PFSK-1 (cell line): ENCODE measurements around the gene NR3C2. TPM values are rescaled to one million over a fixed set of nuclear protein-coding genes. Genes with fewer than 3 reads are reported as not detected.

ENCODE experiments used
- FOXP2 ChIP-seq: optimal IDR thresholded peaks from 2 replicates; pipeline ENCODE3; 2011; ENCODE audit warnings: borderline replicate concordance, control low read depth, inconsistent platforms; ENCODE audit not compliant: insufficient read depth; ENCODE audit errors: extremely low read length, extremely low read depth
- POLR2AphosphoS5 ChIP-seq: IDR thresholded peaks from 2 replicates; pipeline ENCODE4 v1.6.1; 2012; ENCODE audit warnings: low read depth, mild to moderate bottlenecking, control low read depth, low read length, moderate library complexity
- SIN3A ChIP-seq: IDR thresholded peaks from 2 replicates; pipeline ENCODE4 v1.6.1; 2012; ENCODE audit warnings: mild to moderate bottlenecking, low read length, moderate library complexity, borderline replicate concordance; ENCODE audit not compliant: insufficient read depth
- TAF1 ChIP-seq: IDR thresholded peaks from 2 replicates; pipeline ENCODE4 v1.6.1; 2012; ENCODE audit warnings: low read length, control low read depth, borderline replicate concordance; ENCODE audit not compliant: insufficient read depth
- polyA plus RNA-seq: library from polyadenylated mRNA; unstranded; fragments of >200 nt; gene quantifications from one replicate; pipeline ENCODE4 v1.2.1, GENCODE V29; 2012; ENCODE audit warnings: low read depth, missing spikeins; ENCODE audit not compliant: insufficient read length
- TF ChIP-seq, protein P1 (sequence below), 2 experiments: IDR thresholded peaks; 2 replicates each; pipeline versions ENCODE4 v1.6.1 to v1.8.0; 2011 to 2012; ENCODE audit warnings: low read depth in 2 of 2, low read length in 2 of 2, control low read depth in 1 of 2, inconsistent platforms in 1 of 2, mild to moderate bottlenecking in 1 of 2, moderate library complexity in 1 of 2; ENCODE audit not compliant: insufficient read depth in 1 of 2

Gene NR3C2
- not detected for polyA plus RNA-seq

DNA sequence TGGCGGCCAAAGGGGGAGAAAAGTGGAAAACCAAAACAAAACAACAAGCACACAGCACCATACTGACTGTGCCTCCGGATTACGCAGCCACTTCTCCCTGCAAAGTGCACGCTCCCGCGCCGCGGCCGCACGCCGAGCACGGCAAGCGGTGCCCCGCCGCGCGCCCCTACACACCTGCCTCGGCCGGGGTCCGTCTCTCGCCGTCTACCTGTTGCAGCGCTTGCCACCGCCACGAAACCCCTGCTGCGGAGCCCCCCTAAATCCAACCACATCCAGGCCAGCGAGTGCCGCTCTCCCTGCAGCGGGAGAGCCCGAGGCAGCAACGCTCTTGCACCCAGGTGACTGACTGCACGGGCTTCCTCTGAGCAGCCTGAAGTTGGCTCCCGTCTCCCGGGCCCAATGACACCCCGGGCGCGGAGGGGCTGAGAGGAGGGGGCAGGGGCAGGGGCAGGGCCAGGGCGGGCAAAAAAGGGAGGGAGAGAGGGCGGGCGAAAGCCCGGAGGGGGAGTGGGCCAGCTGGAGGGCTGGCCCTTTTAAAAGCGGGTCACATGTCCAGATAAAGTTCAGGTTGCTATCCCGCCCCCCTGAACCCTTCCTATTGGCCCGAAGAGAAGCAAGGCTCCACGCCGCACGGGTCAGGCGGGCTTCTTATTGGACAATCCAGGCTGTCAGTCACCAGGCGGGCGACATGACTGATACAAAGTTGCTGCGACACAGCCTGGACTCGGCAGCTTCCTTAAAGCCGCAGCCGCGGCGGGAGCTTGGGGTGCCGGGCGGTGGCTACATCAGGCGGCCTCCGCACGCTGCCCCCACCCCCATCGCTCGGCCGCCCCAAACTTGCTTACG lies at the start of gene NR3C2:
TSS of gene NR3C2 (minus strand) at position 429 of the 846 bp plus-strand sequence.
- TF ChIP-seq POLR2AphosphoS5: no peak
- TF ChIP-seq SIN3A: no peak
- TF ChIP-seq FOXP2: no peak
- no peak for TF ChIP-seq TAF1
- TF ChIP-seq, protein P1, sequence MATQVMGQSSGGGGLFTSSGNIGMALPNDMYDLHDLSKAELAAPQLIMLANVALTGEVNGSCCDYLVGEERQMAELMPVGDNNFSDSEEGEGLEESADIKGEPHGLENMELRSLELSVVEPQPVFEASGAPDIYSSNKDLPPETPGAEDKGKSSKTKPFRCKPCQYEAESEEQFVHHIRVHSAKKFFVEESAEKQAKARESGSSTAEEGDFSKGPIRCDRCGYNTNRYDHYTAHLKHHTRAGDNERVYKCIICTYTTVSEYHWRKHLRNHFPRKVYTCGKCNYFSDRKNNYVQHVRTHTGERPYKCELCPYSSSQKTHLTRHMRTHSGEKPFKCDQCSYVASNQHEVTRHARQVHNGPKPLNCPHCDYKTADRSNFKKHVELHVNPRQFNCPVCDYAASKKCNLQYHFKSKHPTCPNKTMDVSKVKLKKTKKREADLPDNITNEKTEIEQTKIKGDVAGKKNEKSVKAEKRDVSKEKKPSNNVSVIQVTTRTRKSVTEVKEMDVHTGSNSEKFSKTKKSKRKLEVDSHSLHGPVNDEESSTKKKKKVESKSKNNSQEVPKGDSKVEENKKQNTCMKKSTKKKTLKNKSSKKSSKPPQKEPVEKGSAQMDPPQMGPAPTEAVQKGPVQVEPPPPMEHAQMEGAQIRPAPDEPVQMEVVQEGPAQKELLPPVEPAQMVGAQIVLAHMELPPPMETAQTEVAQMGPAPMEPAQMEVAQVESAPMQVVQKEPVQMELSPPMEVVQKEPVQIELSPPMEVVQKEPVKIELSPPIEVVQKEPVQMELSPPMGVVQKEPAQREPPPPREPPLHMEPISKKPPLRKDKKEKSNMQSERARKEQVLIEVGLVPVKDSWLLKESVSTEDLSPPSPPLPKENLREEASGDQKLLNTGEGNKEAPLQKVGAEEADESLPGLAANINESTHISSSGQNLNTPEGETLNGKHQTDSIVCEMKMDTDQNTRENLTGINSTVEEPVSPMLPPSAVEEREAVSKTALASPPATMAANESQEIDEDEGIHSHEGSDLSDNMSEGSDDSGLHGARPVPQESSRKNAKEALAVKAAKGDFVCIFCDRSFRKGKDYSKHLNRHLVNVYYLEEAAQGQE (IDR thresholded peaks at IDR 0.05; ENCODE audit: insufficient read depth in 1 of 2, low read depth in 2 of 2, low read length in 2 of 2): no peak

DNA sequence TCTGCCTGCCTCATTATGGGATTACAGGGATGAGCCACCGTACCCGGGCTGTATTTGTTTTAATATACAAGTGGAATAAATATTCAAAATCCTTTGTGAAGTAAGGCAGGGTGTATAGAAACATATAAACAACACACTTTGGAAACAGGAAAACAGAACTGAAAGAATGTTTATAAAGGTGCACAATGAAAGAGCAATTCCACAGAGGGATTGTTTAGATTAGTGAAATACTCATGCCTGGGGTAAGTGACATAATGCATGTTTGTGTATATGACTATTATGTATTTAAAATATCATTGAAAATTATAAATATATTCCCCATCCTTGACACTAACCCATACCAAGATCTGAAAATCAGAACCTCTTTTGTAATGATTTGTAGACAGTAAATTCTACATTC lies 45.0 kb upstream of the NR3C2 start:
- no peak for TF ChIP-seq TAF1
- no peak for TF ChIP-seq SIN3A

DNA sequence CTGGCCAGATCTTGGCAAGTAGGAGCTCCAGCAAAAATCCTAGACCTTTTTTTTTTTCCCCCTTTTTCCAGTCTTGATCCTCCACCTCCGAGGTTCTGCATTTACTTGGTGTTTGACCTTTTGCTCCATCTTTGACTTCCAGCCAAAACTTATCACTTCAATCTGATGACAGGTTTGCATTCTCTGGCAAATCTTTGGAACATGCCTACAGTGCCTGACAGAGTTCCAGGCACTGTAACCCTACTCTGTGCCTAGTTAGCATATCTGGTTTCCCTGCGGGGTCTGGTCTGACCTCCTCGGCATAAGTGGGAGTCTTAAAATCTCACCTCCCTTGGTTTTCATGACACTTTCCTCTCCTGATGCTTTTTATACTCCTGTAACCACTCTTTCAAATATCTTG lies 39.4 kb upstream of the NR3C2 start:
- TF ChIP-seq FOXP2: no peak
- TF ChIP-seq POLR2AphosphoS5: no peak
- TF ChIP-seq TAF1: no peak
- TF ChIP-seq SIN3A: no peak
- TF ChIP-seq, protein P1 (IDR thresholded peaks at IDR 0.05; ENCODE audit: insufficient read depth in 1 of 2, low read depth in 2 of 2, low read length in 2 of 2): no peak

DNA sequence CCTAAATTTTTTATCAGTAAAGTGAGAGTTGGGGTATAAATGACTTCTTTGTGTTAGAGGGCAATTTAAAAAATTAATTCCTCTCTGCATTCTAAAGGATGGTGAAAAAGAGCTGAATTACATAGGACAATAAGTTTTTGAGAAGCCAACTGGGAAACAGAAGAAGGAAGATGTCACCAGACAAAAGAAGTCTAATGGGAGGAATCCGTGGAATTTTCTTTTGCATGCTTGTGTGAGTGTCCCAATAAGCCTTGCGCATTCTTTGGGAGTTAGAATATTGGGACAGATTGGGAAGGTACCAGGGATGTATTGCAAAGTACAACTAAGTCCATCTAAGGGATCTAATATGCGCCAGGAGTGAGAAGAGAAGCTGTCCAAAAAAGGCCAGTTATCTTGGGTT lies 35.1 kb upstream of the NR3C2 start:
- TF ChIP-seq TAF1 (no peak), POLR2AphosphoS5 (no peak)

DNA sequence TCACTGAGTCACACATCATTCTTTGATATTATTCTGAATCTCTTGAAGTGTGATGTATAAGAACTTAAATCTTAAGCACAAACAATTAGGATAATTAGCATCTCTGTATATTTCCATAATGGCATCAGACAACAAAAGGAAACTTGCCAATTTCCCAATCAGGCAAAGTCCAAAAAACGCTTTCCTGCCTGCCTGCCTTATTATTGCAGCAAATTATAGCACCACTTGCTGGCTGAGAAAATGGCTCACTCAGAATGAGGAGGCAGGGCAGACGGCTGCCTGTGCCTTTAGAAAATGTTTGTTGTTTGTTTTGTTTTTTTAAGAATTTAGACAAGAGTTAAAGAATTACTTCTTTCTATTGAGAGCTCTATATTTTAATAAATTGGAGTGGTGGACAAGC lies 27.7 kb upstream of the NR3C2 start:
- TF ChIP-seq SIN3A (no peak), FOXP2 (no peak), TAF1 (no peak), POLR2AphosphoS5 (no peak)
- TF ChIP-seq, protein P1 (IDR thresholded peaks at IDR 0.05; ENCODE audit: insufficient read depth in 1 of 2, low read depth in 2 of 2, low read length in 2 of 2): no peak

DNA sequence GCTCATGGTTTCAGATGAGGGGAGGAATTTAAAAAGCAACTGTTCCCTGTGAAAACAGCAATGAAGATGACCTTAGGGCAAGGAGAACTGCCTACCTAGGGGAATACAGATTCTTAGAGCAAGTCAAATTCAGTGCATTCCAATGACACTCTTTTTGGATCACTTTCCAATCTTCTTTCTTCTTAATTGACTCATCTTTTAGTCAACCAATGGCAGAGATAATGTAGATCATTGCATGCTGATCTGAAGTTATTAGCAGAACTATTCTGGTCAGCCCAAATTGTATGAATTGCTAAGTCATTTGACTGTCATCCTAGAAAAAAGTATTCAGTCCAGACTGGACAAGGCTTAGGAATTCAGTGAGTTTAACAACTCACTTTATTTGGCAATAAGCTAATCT lies 12.6 kb upstream of the NR3C2 start:
- TF ChIP-seq TAF1 (no peak), POLR2AphosphoS5 (no peak), FOXP2 (no peak), SIN3A (no peak)
- TF ChIP-seq, protein P1 (IDR thresholded peaks at IDR 0.05; ENCODE audit: insufficient read depth in 1 of 2, low read depth in 2 of 2, low read length in 2 of 2): no peak
